Measurements from ENCODE around the gene HECA.
"Not testable (repeated sequence)": the region's sequence is repeated elsewhere in the genome, so short reads cannot be mapped to it uniquely, and the experiment has no call there.

HECA gene

GRCh38 chr6:139135578-139136545 is 982 bp downstream of the HECA start:
- DNase-seq = peak; percentile 44

GRCh38 chr6:139137706-139138105 is 2.8 kb downstream of the HECA start:
- DNase-seq = no peak

DNA sequence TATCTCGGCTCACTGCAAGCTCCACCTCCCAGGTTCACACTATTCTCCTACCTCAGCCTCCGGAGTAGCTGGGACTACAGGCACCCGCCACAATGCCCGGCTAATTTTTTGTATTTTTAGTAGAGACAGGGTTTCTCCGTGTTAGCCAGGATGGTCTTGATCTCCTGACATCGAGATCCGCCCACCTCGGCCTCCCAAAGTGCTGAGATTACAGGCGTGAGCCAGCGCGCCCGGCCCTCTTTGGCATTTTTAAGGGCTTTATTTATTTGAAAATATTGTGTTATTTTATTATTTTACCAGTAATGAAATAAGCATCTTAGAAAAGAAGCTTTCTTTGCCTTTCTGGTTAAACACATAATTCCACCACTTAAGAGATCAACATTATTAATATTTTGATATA is 6.0 kb downstream of the HECA start:
- not testable (repeated sequence) for DNase-seq

DNA sequence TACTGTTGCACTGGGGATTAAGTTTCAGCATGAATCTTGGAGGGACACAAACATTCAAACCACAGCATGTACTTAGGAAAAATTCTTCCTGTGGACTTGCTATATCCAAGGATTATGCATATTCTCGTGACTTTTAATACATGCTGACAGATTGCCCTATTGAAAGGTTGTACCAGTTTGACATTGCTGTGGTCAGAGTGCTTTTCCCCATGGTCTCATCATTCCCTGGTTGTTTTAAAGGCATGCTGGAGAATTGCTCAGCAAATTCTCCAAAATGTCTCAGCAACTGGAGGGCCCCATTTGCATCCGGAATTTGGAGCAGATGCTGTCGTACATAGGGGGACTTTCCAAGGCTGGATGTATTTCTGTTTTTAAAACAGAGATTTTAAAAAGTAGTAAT is 7.4 kb downstream of the HECA start:
- no peak for DNase-seq

GRCh38 chr6:139143111-139143510 is 8.2 kb downstream of the HECA start:
- DNase-seq = no peak

DNA sequence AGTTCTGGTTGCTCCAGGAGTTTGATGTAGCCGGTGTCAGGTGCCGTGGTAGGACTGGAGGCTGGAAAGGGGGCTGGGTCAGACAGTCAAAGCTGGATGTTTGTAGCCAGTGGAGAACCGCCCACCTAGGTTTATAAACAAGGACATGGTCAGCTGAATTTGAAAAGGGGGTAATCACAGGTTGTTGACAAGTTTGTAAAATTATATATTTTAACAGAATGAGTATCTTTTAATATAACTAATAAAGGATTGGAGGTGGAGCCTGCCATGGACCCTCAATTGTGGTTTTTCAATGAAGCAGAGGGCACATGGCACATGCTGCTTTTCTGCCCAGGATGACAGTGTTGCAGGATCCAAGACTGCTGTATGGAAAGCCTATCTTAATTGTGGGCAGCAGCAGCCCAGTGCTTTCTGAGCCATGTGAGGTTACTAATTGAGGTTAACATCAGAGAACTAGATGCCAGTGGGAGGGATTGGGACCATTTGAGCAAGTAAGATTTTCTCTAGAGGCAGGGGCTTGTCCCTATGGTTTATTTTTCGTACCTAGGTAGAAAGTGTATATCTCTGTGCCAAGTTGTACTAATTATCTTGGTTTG is 9.7 kb downstream of the HECA start:
- no peak for DNase-seq

GRCh38 chr6:139145661-139146060 is 10.8 kb downstream of the HECA start:
- DNase-seq = no peak

- DNase-seq = no peak
Measured at GRCh38 chr6:139146317-139146726, 11.4 kb downstream of the HECA start.

DNA sequence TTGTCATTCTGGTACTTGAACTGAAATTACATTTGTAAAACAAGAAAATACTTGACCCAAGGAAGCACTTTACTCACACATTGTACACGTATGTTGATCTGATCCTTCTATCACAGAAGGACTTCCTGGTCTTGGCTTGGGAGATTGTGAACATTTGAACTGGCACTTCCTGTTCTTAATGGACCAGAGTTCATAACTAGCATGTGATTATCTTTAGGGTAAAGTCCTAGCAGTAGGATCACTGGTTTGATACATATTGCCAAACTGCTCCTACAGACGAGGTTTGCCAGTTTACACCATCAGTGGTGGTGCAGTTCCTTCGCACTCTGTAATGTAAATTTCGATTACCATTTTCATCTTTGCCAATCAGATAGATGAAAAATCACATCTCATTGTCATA is 12.7 kb downstream of the HECA start:
- DNase-seq = no peak

DNA sequence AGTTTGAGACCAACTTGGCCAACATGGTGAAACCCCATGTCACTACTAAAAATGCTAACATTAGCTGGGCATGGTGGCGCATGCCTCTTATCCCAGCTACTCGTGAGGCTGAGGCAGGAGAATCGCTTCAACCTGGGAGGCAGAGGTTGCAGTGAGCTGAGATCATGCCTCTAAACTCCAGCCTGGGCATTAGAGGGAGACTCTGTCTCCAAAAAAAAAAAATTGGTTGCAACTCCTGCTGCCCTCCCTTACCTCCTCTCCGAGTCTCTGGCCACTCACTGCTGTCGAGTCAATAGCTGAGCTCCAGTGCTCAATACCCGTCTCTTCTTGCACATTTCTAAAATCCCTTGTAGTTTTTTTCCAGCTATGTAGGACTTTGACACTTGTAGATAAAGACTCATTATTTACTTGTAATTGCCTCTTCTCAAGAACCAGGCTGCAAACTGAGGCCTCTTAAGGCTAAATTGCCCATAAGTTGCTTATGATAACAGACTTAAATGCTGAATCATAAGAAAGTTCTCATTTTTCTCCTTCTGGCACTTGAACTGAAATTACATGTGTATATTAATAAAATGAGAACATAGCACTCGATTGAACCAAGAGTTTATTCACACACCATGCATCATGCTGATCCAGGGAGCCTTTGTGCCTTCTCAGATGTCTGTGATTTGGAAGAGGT is 13.8 kb downstream of the HECA start:
- no peak for DNase-seq

DNA sequence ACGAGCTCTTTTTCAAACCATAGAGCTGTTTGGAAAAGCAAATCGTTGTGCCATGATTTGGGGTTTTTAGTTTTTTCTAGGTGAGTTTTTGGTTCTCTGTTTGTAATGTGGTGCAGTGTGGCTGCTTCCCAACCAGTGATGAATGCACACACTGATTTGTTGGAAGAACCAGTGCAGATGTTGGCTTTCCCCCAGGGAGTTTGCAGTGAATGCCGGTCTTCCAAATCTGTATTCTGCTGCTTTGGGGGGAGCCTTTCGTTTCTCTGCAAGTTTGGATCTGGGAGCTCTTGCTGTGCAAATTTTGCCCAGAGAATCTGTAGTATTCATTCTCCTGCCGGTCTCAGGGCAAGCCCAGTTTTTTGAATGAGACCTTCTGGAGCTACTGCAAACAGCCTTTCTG is 14.5 kb downstream of the HECA start:
- no peak for DNase-seq

DNA sequence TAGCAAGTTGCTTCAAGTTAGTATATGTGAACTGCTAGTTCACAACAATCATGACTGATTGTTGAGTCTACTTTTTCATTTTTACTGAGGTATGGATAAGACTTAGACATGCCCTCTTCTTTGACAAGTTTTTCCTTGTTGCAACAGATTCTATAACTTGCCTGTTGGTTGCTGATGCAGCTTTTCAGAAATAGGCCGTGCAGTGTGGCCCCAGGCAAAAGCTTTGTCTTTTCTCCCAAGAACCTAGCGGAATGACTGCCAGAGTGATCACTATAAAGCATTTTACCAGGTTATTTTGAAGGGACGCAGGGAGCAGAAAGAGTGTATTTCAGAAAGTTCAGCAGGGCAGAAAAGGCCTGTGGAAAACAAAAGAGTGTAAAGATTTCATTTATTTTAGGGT is 16.0 kb downstream of the HECA start:
- no peak for DNase-seq

DNA sequence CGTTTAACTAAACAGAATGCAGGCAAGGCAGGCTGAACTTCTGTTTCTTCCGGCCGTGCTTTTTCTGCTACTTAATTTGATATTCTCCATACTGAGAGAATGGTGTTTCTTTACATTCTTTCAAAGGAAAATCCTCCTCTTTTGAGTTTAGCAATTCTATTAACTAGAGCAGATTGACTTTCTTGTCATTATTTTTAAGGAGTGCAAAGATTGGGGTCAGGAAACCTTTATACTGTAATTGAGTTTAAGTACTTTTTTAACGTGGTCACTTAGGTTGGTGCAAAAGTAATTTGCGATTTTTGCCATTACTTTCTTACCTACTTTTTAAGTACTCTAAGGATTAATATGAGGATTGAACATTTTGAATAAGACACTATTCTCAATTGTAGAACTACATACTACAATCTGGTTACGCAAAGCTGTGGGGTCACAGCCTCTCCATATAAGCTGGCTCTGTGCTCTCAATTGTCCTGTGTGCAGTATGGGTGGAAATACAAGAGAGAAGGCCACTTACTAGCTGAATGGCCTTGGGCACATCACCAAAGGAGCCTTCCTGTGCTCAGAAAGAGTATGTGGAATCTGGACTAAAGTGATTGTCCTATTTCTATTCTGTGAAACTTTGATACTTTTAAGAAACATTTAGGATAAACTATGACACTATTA is 16.7 kb downstream of the HECA start:
- DNase-seq = no peak

- DNase-seq = no peak
Measured at GRCh38 chr6:139152088-139152891, 17.4 kb downstream of the HECA start.

GRCh38 chr6:139152892-139153271 is 18.0 kb downstream of the HECA start:
- no peak for DNase-seq

DNA sequence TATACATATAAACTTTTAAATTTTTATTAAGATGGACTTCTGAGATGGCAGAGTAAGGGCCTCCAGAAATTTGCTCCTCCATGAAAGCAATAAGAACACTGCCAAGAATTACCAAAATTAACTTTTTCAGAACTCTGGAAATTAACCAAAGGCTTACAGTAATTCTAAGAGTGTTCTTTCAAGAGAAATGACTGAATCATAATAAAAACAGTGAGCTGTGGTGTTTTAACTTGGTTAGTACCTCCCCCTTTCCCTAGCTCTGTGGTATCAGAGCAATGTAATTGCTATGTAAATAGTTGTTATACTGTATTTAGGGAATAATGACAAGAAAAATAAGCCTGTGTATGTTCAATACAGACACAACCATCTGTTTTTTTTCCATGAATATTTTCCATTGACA is 19.0 kb downstream of the HECA start:
- DNase-seq = no peak

- DNase-seq = no peak
Measured at GRCh38 chr6:139154881-139155547, 20.1 kb downstream of the HECA start.

DNA sequence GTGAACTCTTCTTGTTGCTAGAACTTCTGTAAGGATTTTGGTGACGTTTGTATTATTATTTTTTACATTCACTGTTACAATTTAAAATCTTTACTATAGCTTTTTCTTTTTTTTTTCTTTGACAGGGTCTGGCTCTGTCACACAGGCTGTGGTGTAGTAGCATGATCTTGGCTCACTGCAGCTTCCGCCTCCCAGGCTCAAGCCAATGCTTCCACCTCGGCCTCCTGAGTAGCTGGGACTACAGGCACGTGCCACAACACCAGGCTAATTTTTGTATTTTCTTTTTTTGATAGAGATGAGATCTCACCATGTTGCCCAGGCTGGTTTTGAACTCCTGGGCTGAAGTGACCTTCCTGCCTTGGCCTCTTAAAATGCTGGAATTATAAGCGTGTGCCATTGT is 21.2 kb downstream of the HECA start:
- DNase-seq = no peak

GRCh38 chr6:139156551-139156950 is 21.7 kb downstream of the HECA start:
- DNase-seq = no peak

GRCh38 chr6:139157086-139157485 is 22.2 kb downstream of the HECA start:
- not testable (repeated sequence) for DNase-seq

- DNase-seq = no peak
Measured at GRCh38 chr6:139159016-139159415, 24.1 kb downstream of the HECA start.

- DNase-seq = no peak
Measured at GRCh38 chr6:139161169-139161568, 26.3 kb downstream of the HECA start.
